Adrenal gland (tissue), 5 donors: Measurements from ENCODE around the gene CAMKK1.

Experiments used
- POLR2A ChIP-seq, 2 donors: fragments of 450-650 bp; IDR thresholded peaks; one replicate each; pipeline ENCODE4 v1.6.1; 2017; ENCODE audit warnings: antibody characterized with exemption in 2 of 2, mild to moderate bottlenecking in 2 of 2, moderate library complexity in 1 of 2
- TF ChIP-seq, protein P1 (sequence below), 6 experiments: fragments of 450-650 bp in 4 of 6; fragments of 200-600 bp in 2 of 6; sonication (generic) in 1 of 6; IDR thresholded peaks; 1 replicate in 5 of 6; 2 replicates in 1 of 6; pipeline versions ENCODE4 v1.5.1 to v1.8.0; 2016 to 2021; ENCODE audit warnings: antibody characterized with exemption in 6 of 6, mild to moderate bottlenecking in 2 of 6, moderate library complexity in 1 of 6
- donor health status: DM: no; HTN: no; CAD: no.

DNA sequence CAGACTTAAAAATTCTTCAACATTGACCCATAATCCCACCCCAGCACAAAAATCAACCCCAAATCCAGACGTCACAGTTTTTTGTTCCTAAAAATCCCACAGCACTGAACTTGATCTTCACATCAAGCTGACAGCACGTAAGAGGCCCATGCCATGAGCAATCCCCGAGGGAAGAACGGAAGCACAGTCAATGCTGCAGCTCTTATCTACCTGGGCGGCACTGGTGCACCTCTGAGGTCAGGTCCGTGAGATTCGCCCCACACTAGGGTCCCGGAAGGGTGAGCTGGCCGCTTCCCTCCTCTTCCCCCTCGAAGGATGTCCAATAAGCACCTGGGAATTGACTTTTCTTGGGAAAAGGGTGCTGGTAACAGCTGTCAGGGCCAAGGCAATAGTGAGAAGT, 80.6 kb downstream of the CAMKK1 start:
- TF ChIP-seq, protein P1, sequence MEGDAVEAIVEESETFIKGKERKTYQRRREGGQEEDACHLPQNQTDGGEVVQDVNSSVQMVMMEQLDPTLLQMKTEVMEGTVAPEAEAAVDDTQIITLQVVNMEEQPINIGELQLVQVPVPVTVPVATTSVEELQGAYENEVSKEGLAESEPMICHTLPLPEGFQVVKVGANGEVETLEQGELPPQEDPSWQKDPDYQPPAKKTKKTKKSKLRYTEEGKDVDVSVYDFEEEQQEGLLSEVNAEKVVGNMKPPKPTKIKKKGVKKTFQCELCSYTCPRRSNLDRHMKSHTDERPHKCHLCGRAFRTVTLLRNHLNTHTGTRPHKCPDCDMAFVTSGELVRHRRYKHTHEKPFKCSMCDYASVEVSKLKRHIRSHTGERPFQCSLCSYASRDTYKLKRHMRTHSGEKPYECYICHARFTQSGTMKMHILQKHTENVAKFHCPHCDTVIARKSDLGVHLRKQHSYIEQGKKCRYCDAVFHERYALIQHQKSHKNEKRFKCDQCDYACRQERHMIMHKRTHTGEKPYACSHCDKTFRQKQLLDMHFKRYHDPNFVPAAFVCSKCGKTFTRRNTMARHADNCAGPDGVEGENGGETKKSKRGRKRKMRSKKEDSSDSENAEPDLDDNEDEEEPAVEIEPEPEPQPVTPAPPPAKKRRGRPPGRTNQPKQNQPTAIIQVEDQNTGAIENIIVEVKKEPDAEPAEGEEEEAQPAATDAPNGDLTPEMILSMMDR (IDR thresholded peaks at IDR 0.05) = no peak
- no peak for TF ChIP-seq POLR2A (IDR thresholded peaks at IDR 0.05)
